ENCODE measurements around the gene PLEKHM2.

The PLEKHM2 gene

GRCh38 chr1:15733218-15733725 lies 49.2 kb downstream of the PLEKHM2 start:
- Histone ChIP-seq H3K9me2 (ENCODE audit: low read depth, low read length) (no peaks in the 10 kb centered on the region), H4K20me1 (ENCODE audit: insufficient read depth, low read length) (no peaks in the 10 kb centered on the region), H2AFZ (ENCODE audit: low read length) (no peak overlapping the region), H3K9me3 (ENCODE audit: low read length) (no peaks in the 10 kb centered on the region), H3K36me3 (ENCODE audit: insufficient read depth, low read length) (peaks cover 45% of the 10 kb centered on the region), H3K27me3 (ENCODE audit: insufficient read depth, low read length) (no peaks in the 10 kb centered on the region), H3K79me2 (ENCODE audit: insufficient read depth, low read length) (no peaks in the 10 kb centered on the region), H3K27ac (ENCODE audit: low read depth, low read length, poor library complexity, severe bottlenecking) (no peak overlapping the region), H3K9ac (ENCODE audit: low read length) (no peak overlapping the region), H3F3A (ENCODE audit: insufficient read depth, low read length) (no peaks in the 10 kb centered on the region), H3K4me3 (ENCODE audit: low read depth, low read length, poor library complexity, severe bottlenecking) (no peak overlapping the region), H3K4me1 (ENCODE audit: insufficient read depth, low read length, severe bottlenecking) (no peaks in the 10 kb centered on the region), H3K4me2 (ENCODE audit: low read length) (no peak overlapping the region)
- TF ChIP-seq CTCF (IDR thresholded peaks at IDR 0.05; ENCODE audit: low read length) (no peak), EZH2 (IDR thresholded peaks at IDR 0.05; ENCODE audit: borderline replicate concordance, low read length) (no peak)

GRCh38 chr1:15733726-15734226 lies 49.7 kb downstream of the PLEKHM2 start:
- Histone ChIP-seq H3K27ac (ENCODE audit: low read depth, low read length, poor library complexity, severe bottlenecking) (no peak overlapping the region), H3K4me3 (ENCODE audit: low read depth, low read length, poor library complexity, severe bottlenecking) (no peak overlapping the region), H2AFZ (ENCODE audit: low read length) (no peak overlapping the region), H3K9me3 (ENCODE audit: low read length) (no peaks in the 10 kb centered on the region), H3K9ac (ENCODE audit: low read length) (no peak overlapping the region), H3K4me2 (ENCODE audit: low read length) (no peak overlapping the region), H3K36me3 (ENCODE audit: insufficient read depth, low read length) (peaks cover 42% of the 10 kb centered on the region), H4K20me1 (ENCODE audit: insufficient read depth, low read length) (no peaks in the 10 kb centered on the region), H3F3A (ENCODE audit: insufficient read depth, low read length) (no peaks in the 10 kb centered on the region), H3K9me2 (ENCODE audit: low read depth, low read length) (no peaks in the 10 kb centered on the region), H3K79me2 (ENCODE audit: insufficient read depth, low read length) (no peaks in the 10 kb centered on the region), H3K27me3 (ENCODE audit: insufficient read depth, low read length) (no peaks in the 10 kb centered on the region), H3K4me1 (ENCODE audit: insufficient read depth, low read length, severe bottlenecking) (no peaks in the 10 kb centered on the region)
- TF ChIP-seq EZH2 (IDR thresholded peaks at IDR 0.05; ENCODE audit: borderline replicate concordance, low read length) (no peak), CTCF (IDR thresholded peaks at IDR 0.05; ENCODE audit: low read length) (no peak)

GRCh38 chr1:15734296-15734695 lies 50.2 kb downstream of the PLEKHM2 start:
- Histone ChIP-seq H3K4me2 (ENCODE audit: low read length) (no peak overlapping the region), H4K20me1 (ENCODE audit: insufficient read depth, low read length) (no peaks in the 10 kb centered on the region), H3K79me2 (ENCODE audit: insufficient read depth, low read length) (no peaks in the 10 kb centered on the region), H3F3A (ENCODE audit: insufficient read depth, low read length) (no peaks in the 10 kb centered on the region), H3K9me2 (ENCODE audit: low read depth, low read length) (no peaks in the 10 kb centered on the region), H3K36me3 (ENCODE audit: insufficient read depth, low read length) (peaks cover 38% of the 10 kb centered on the region), H3K9me3 (ENCODE audit: low read length) (no peaks in the 10 kb centered on the region), H3K27ac (ENCODE audit: low read depth, low read length, poor library complexity, severe bottlenecking) (no peak overlapping the region), H3K4me1 (ENCODE audit: insufficient read depth, low read length, severe bottlenecking) (no peaks in the 10 kb centered on the region), H2AFZ (ENCODE audit: low read length) (no peak overlapping the region), H3K4me3 (ENCODE audit: low read depth, low read length, poor library complexity, severe bottlenecking) (no peak overlapping the region), H3K9ac (ENCODE audit: low read length) (no peak overlapping the region), H3K27me3 (ENCODE audit: insufficient read depth, low read length) (no peaks in the 10 kb centered on the region)
- no peak for TF ChIP-seq EZH2 (IDR thresholded peaks at IDR 0.05; ENCODE audit: borderline replicate concordance, low read length)
- TF ChIP-seq CTCF (IDR thresholded peaks at IDR 0.05; ENCODE audit: low read length), result no peak

All from OCI-LY1 (cell line).